Esophagus squamous epithelium (tissue), 4 donors: Measurements from ENCODE around the gene OSBPL9.

ENCODE experiments used
- CTCF ChIP-seq, 6 experiments: fragments of 450-650 bp in 4 of 6; fragments of 200-600 bp in 2 of 6; sonication (generic) in 2 of 6; IDR thresholded peaks; one replicate each; pipeline ENCODE4 v1.5.1; 2016 to 2019; ENCODE audit warnings: antibody characterized with exemption in 6 of 6, mild to moderate bottlenecking in 4 of 6, moderate library complexity in 4 of 6
- POLR2A ChIP-seq, 4 donors: fragments of 450-650 bp; IDR thresholded peaks; one replicate each; pipeline ENCODE4 v1.6.1; 2017; ENCODE audit warnings: antibody characterized with exemption in 4 of 4, mild to moderate bottlenecking in 4 of 4, moderate library complexity in 3 of 4

GRCh38 chr1:51629918-51630317 is 13.0 kb downstream of the OSBPL9 start:
- TF ChIP-seq CTCF (IDR thresholded peaks at IDR 0.05): no peak
- no peak for TF ChIP-seq POLR2A (IDR thresholded peaks at IDR 0.05)
